Stomach (tissue), 9 donors: ENCODE measurements around the gene PGBD4. TPM values are rescaled to one million over a fixed set of nuclear protein-coding genes. Genes with fewer than 3 reads are reported as not detected.

Source experiments
- DNase-seq, 2 donors: peaks; one replicate each; pipeline versions ENCODE4 v3.0.0 to v3.0.0-alpha.2; 2013 to 2019
- H3K27ac ChIP-seq, 5 donors: fragments of 200-600 bp in 4 of 5; sonication (generic) in 4 of 5; one replicate each; pipeline ENCODE4 v1.5.1; 2013 to 2019; ENCODE audit warnings: mild to moderate bottlenecking in 1 of 5, moderate library complexity in 1 of 5
- H3K27me3 ChIP-seq, 3 donors: fragments of 200-600 bp; sonication (generic); one replicate each; pipeline ENCODE4 v1.5.1; 2017 to 2019; ENCODE audit warnings: mixed run types in 1 of 3
- H3K36me3 ChIP-seq, 4 donors: fragments of 200-600 bp; sonication (generic); 1 replicate in 3 of 4; 2 replicates in 1 of 4; pipeline ENCODE4 v1.5.1; 2016 to 2019
- H3K4me1 ChIP-seq, 4 donors: fragments of 200-600 bp; sonication (generic); one replicate each; pipeline ENCODE4 v1.5.1; 2016 to 2019
- H3K4me3 ChIP-seq, 4 donors: fragments of 200-600 bp; sonication (generic) in 3 of 4; one replicate each; pipeline ENCODE4 v1.5.1; 2016 to 2019; ENCODE audit warnings: mild to moderate bottlenecking in 1 of 4
- H3K9me3 ChIP-seq, 4 donors: fragments of 200-600 bp; sonication (generic); one replicate each; pipeline ENCODE4 v1.5.1; 2016 to 2019
- EP300 ChIP-seq: sonication (generic); formaldehyde crosslinking; IDR thresholded peaks from one replicate; pipeline ENCODE4 v1.6.1; 2017; ENCODE audit warnings: antibody characterized with exemption
- POLR2A ChIP-seq, 4 donors: fragments of 450-650 bp; IDR thresholded peaks; one replicate each; pipeline ENCODE4 v1.6.1; 2016; ENCODE audit warnings: antibody characterized with exemption in 4 of 4, control low read depth in 2 of 4, mild to moderate bottlenecking in 1 of 4, moderate library complexity in 1 of 4
- POLR2AphosphoS5 ChIP-seq, 3 donors: sonication (generic); formaldehyde crosslinking; IDR thresholded peaks; one replicate each; pipeline ENCODE4 v1.6.1; 2016; ENCODE audit warnings: antibody characterized with exemption in 3 of 3
- WGBS, 5 donors: extraction: QIAGEN DNeasy Blood & Tissue Kit in 3 of 5; methylation state at CpG; one replicate each; pipeline versions ENCODE4 v1.1.5 to v1.1.7; 2013 to 2018; 5-methylcytosine and 5-hydroxymethylcytosine counted together
- intact Hi-C: fragments of 100-400 bp; cut with DNase I; formaldehyde crosslinking; loops from one replicate; pipeline ENCODE4 v1.15.1; 2023; ENCODE audit warnings: low total_unique reads
- polyA plus RNA-seq, 3 donors: library from polyadenylated mRNA; stranded (reverse); fragments of 200-250 nt; gene quantifications; one replicate each; pipeline ENCODE4 v1.2.3, GENCODE V29; 2013
- total RNA-seq, 5 donors: library from RNA; depleted of rRNA; stranded (reverse); fragments of >200 nt; gene quantifications; one replicate each; pipeline versions ENCODE4 v1.1.0 to v1.2.3, GENCODE V29; 2014 to 2016
- TF ChIP-seq, protein P1 (sequence below), 7 experiments: fragments of 450-650 bp in 4 of 7; fragments of 200-600 bp in 3 of 7; sonication (generic) in 3 of 7; IDR thresholded peaks; one replicate each; pipeline ENCODE4 v1.5.1; 2016 to 2019; ENCODE audit warnings: antibody characterized with exemption in 7 of 7, control low read depth in 2 of 7, mild to moderate bottlenecking in 1 of 7
- donor health status: healthy with polysubstance abuse.
- donor health status: Bipolar disorder and iron deficiency.
- donor health status: healthy.

Gene PGBD4
- total and polyA plus RNA-seq, 8 donors: 0.15 to 1.9 (median 0.78) TPM; not detected in 1

DNA sequence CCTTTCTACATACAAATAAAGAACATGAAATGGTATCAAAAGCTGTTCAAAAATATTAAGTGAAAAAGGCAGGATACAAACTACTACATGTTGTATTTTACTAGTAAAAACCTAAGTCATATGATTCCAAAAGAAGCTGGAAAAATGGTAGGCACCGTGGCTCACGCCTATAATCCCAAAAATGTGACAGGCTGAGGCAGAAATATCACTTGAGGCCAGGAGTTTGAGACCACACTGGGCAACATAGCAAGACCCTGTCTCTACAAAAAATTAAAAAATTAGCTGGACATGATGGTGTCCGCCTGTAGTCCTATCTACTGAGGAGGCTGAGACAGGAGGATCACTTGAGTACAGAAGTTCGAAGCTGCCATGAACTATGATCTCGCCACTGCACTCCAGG lies 2.0 kb upstream of the PGBD4 start:
- DNase-seq: no peak
- Histone ChIP-seq H3K4me1 (peaks cover 5 to 47% (median 31%) of the 10 kb centered on the region in 4 donors), H3K4me3 (peak overlapping the region in 1 of 4 donors; percentile 98), H3K27ac (no peak overlapping the region), H3K27me3 (no peaks in the 10 kb centered on the region), H3K36me3 (peaks cover 0 to 14% (median 11%) of the 10 kb centered on the region in 4 donors), H3K9me3 (no peaks in the 10 kb centered on the region)
- TF ChIP-seq POLR2AphosphoS5 (IDR thresholded peaks at IDR 0.05): no peak
- TF ChIP-seq, protein P1, sequence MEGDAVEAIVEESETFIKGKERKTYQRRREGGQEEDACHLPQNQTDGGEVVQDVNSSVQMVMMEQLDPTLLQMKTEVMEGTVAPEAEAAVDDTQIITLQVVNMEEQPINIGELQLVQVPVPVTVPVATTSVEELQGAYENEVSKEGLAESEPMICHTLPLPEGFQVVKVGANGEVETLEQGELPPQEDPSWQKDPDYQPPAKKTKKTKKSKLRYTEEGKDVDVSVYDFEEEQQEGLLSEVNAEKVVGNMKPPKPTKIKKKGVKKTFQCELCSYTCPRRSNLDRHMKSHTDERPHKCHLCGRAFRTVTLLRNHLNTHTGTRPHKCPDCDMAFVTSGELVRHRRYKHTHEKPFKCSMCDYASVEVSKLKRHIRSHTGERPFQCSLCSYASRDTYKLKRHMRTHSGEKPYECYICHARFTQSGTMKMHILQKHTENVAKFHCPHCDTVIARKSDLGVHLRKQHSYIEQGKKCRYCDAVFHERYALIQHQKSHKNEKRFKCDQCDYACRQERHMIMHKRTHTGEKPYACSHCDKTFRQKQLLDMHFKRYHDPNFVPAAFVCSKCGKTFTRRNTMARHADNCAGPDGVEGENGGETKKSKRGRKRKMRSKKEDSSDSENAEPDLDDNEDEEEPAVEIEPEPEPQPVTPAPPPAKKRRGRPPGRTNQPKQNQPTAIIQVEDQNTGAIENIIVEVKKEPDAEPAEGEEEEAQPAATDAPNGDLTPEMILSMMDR (IDR thresholded peaks at IDR 0.05): no peak
- no peak for TF ChIP-seq EP300
- TF ChIP-seq POLR2A (IDR thresholded peaks at IDR 0.05): no peak
- 95 to 98% (median 97%) methylated on average over 5 of the region's 5 CpGs for WGBS, 5 donors
- intact Hi-C loops: loop anchor here (5.0 kb wide), 1 partner anchor 112 kb away; the partner anchor contains the start of gene KATNBL1

DNA sequence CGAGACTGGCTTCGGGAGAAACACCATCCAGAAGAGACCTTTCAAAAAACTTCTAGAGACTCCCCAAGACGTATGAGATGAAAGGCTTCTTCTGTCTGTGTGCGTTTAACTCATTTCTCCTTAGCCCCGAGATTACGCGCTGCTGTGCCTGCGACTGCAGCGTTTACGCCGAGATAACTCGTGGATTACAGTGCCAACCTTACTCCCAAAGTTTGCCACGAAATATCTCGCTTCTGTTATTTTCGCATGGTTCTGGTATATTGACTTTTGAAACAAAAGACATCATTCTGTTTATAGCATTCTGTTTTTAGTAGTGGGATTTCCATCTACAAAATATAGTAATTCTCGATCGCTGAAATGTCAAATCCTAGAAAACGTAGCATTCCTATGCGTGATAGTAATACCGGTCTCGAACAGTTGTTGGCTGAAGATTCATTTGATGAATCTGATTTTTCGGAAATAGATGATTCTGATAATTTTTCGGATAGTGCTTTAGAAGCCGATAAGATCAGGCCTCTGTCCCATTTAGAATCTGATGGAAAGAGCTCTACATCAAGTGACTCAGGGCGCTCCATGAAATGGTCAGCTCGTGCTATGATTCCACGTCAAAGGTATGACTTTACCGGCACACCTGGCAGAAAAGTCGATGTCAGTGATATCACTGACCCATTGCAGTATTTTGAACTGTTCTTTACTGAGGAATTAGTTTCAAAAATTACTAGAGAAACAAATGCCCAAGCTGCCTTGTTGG lies 467 bp downstream of the PGBD4 start:
- 21 to 24% (median 23%) methylated on average over 29 of the region's 29 CpGs for WGBS, 5 donors
- peak overlapping the region; percentile 70 to 99 (median 93) for H3K4me3 ChIP-seq
- H3K9me3 ChIP-seq: no peaks in the 10 kb centered on the region
- no peaks in the 10 kb centered on the region for H3K36me3 ChIP-seq
- H3K27ac ChIP-seq: peak overlapping the region; percentile 68 to 93 (median 89)
- DNase-seq: no peak
- H3K27me3 ChIP-seq: no peaks in the 10 kb centered on the region
- H3K4me1 ChIP-seq: peaks cover 5 to 47% (median 31%) of the 10 kb centered on the region in 4 donors
- intact Hi-C loops: loop anchor here (5.0 kb wide), 1 partner anchor 110 kb away; the partner anchor contains the start of gene KATNBL1
- TF ChIP-seq POLR2AphosphoS5 (IDR thresholded peaks at IDR 0.05): no peak
- no peak for TF ChIP-seq EP300
- TF ChIP-seq, protein P1 (IDR thresholded peaks at IDR 0.05): no peak
- TF ChIP-seq POLR2A (IDR thresholded peaks at IDR 0.05): no peak

DNA sequence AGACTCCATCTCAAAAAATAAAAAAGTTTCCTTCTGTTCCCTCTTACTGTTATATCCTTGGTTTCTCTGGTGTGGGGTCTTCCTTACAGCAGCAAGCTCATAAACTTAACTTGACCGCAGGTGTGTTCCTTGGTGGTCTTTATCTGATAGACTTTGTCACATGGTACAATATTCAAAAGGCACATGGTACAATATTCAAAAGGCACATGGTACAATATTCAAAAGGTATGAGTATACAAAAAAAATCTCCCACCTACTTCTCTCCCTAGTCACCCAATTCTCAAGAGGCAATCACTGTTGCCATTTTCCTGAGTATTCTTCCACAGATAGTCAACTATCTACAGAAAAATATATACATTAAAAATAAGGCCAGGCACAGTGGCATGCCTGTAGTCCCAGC lies 4.5 kb downstream of the PGBD4 start:
- intact Hi-C loops: no loop called here
- Histone ChIP-seq H3K4me3 (no peak overlapping the region), H3K4me1 (peaks cover 0 to 12% (median 10%) of the 10 kb centered on the region in 4 donors), H3K27me3 (no peaks in the 10 kb centered on the region), H3K36me3 (no peaks in the 10 kb centered on the region), H3K9me3 (no peaks in the 10 kb centered on the region), H3K27ac (no peak overlapping the region)
- 91 to 100% (median 94%) methylated on average over 1 of the region's 1 CpG for WGBS, 5 donors
- DNase-seq: no peak
- no peak for TF ChIP-seq EP300
- no peak for TF ChIP-seq POLR2A (IDR thresholded peaks at IDR 0.05)
- TF ChIP-seq, protein P1 (IDR thresholded peaks at IDR 0.05): no peak
- no peak for TF ChIP-seq POLR2AphosphoS5 (IDR thresholded peaks at IDR 0.05)

DNA sequence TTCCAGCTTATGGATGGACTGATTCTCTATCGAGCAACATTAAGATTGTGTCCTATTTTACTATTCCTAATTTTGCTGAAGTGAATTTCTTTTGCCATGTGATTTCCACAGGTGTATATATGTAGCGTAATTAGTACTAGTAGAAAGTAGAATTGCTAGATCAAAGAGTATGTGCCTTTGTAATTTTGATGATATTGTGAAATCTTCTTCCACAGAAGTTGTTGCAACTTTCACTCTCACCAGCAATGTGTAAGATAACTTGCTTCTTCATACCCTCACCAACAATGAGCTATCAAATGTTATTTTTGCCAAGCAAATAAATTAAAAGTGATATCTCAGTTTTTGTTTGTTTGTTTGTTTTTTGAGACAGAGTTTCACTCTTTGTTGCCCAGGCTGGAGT lies 5.4 kb downstream of the PGBD4 start:
- no peak for TF ChIP-seq EP300
- TF ChIP-seq, protein P1 (IDR thresholded peaks at IDR 0.05): no peak
- no peak for TF ChIP-seq POLR2A (IDR thresholded peaks at IDR 0.05)
- TF ChIP-seq POLR2AphosphoS5 (IDR thresholded peaks at IDR 0.05): no peak
- no peaks in the 10 kb centered on the region for H3K36me3 ChIP-seq
- DNase-seq: no peak
- no peaks in the 10 kb centered on the region for H3K27me3 ChIP-seq
- H3K4me3 ChIP-seq: no peak overlapping the region
- WGBS, 5 donors: 79 to 89% (median 88%) methylated on average over 2 of the region's 2 CpGs
- intact Hi-C loops: no loop called here
- H3K27ac ChIP-seq: no peak overlapping the region
- peaks cover 0 to 11% (median 8%) of the 10 kb centered on the region in 4 donors for H3K4me1 ChIP-seq
- no peaks in the 10 kb centered on the region for H3K9me3 ChIP-seq
